A673 (cell line): Measurements from ENCODE around the gene TUBA3E. TPM values are rescaled to one million over a fixed set of nuclear protein-coding genes. Genes with fewer than 3 reads are reported as not detected.
"Not testable (repeated sequence)": the region's sequence is repeated elsewhere in the genome, so short reads cannot be mapped to it uniquely, and the experiment has no call there.

Source experiments
- BruUV-seq: library from RNA; stranded (reverse); fragments of 400-500 nt; replicated peaks from 2 replicates; lab custom pipeline; 2021; lab: Mats Ljungman, UMichigan
- CTCF ChIA-PET: fragments of 300-600 bp; sonication (Branson Sonifier 250); formaldehyde crosslinking; loops from one replicate; lab custom pipeline; 2022; ENCODE audit warnings: antibody characterized with exemption; lab: Charles Lee
- POLR2A ChIA-PET: fragments of 300-600 bp; sonication (Branson Sonifier 250); formaldehyde crosslinking; loops from one replicate; lab custom pipeline; 2022; ENCODE audit warnings: antibody characterized with exemption; ENCODE audit not compliant: low non-redundant PET; lab: Charles Lee
- DNase-seq: peaks from one replicate; pipeline ENCODE4 v3.0.0-alpha.2; 2015; ENCODE audit warnings: low spot score
- H3K27ac ChIP-seq: fragments of 200-600 bp; sonication (generic); 2 replicates; pipeline ENCODE4 v1.5.1; 2016; ENCODE audit warnings: mixed run types, low read depth, mild to moderate bottlenecking, mixed read lengths, antibody characterized with exemption, low read length; ENCODE audit not compliant: poor library complexity, severe bottlenecking
- H3K27me3 ChIP-seq: fragments of 200-600 bp; sonication (generic); replicated peaks from 2 replicates; pipeline ENCODE4 v1.6.1; 2017; ENCODE audit warnings: mixed run types, low read depth, mild to moderate bottlenecking, mixed read lengths, antibody characterized with exemption, low read length; ENCODE audit not compliant: insufficient read depth, poor library complexity
- H3K36me3 ChIP-seq: fragments of 200-600 bp; sonication (generic); 2 replicates; pipeline ENCODE4 v1.6.1; 2016; ENCODE audit warnings: mixed run types, mild to moderate bottlenecking, mixed read lengths, antibody characterized with exemption, low read length; ENCODE audit not compliant: insufficient read depth, poor library complexity, severe bottlenecking
- H3K4me1 ChIP-seq: fragments of 200-600 bp; sonication (generic); 2 replicates; pipeline ENCODE4 v1.6.1; 2017; ENCODE audit warnings: mixed run types, mild to moderate bottlenecking, mixed read lengths, antibody characterized with exemption, low read length; ENCODE audit not compliant: insufficient read depth, poor library complexity, severe bottlenecking
- H3K4me3 ChIP-seq: fragments of 200-600 bp; sonication (generic); 2 replicates; pipeline ENCODE4 v1.5.1; 2016; ENCODE audit warnings: low read depth, mixed run types, mild to moderate bottlenecking, mixed read lengths, low read length; ENCODE audit not compliant: poor library complexity, severe bottlenecking
- H3K9me3 ChIP-seq: fragments of 200-600 bp; sonication (generic); 2 replicates; pipeline ENCODE4 v1.6.1; 2016; ENCODE audit warnings: mixed run types, low read depth, mild to moderate bottlenecking, mixed read lengths, antibody characterized with exemption, low read length; ENCODE audit not compliant: poor library complexity, severe bottlenecking
- EZH2 ChIP-seq: fragments of 200-600 bp; sonication (generic); IDR thresholded peaks from 2 replicates; pipeline ENCODE4 v1.6.1; 2017; ENCODE audit warnings: borderline replicate concordance, low read depth, mild to moderate bottlenecking, mixed read lengths, antibody characterized with exemption, low read length; ENCODE audit not compliant: poor library complexity, severe bottlenecking
- intact Hi-C: fragments of 100-400 bp; cut with micrococcal nuclease; formaldehyde crosslinking; loops from one replicate; pipeline ENCODE4 v1.10.0; 2022; ENCODE audit not compliant: unreplicated experiment
- total RNA-seq: library from RNA; stranded (reverse); gene quantifications from 2 replicates; pipeline ENCODE4 v1.2.3, GENCODE V29; 2021
- TF ChIP-seq, protein P1 (sequence below): fragments of 300-800, 200-600 bp; sonication (generic); conservative IDR thresholded peaks from 2 replicates; pipeline ENCODE4 v1.5.1; 2017; ENCODE audit warnings: low read depth, mild to moderate bottlenecking, antibody characterized with exemption, low read length, moderate library complexity, mixed read lengths

TUBA3E gene
- total RNA-seq, 1 experiment from 2014 or later: not detected

DNA sequence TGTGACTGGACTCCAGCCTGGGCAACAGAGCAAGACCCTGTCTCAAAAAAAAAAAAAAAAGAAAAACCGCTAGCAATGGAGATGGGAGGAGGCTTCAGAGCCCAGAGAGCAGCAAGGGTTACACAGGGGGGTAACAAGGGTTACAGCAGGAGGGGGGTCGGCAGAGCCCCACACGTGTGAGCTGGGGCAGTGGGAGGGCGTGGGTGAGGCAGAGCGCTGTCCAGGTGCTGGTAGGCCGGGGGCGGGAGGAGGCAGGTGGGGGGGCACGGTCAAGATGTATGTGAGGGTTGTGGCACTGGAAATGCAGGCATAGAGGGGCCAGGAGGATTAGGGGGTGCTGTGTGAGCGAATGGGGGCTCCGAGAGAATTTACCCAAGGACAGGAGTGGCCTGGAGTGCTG lies 12.8 kb downstream of the TUBA3E start:
- H3K27ac ChIP-seq: no peak overlapping the region
- no peak overlapping the region for H3K4me3 ChIP-seq
- no peaks in the 10 kb centered on the region for H3K4me1 ChIP-seq
- no TSS peak for BruUV-seq
- ChIA-PET CTCF (no interaction called here), POLR2A (interaction anchor here (0.6 kb wide), 1 partner anchor 1304 kb away, joined by 5 read pairs; no protein-coding TSS in a partner anchor)
- no peaks in the 10 kb centered on the region for H3K27me3 ChIP-seq
- intact Hi-C loops: no loop called here
- no peak for DNase-seq
- peaks cover 10% of the 10 kb centered on the region for H3K36me3 ChIP-seq
- TF ChIP-seq EZH2: no peak
- TF ChIP-seq, protein P1, sequence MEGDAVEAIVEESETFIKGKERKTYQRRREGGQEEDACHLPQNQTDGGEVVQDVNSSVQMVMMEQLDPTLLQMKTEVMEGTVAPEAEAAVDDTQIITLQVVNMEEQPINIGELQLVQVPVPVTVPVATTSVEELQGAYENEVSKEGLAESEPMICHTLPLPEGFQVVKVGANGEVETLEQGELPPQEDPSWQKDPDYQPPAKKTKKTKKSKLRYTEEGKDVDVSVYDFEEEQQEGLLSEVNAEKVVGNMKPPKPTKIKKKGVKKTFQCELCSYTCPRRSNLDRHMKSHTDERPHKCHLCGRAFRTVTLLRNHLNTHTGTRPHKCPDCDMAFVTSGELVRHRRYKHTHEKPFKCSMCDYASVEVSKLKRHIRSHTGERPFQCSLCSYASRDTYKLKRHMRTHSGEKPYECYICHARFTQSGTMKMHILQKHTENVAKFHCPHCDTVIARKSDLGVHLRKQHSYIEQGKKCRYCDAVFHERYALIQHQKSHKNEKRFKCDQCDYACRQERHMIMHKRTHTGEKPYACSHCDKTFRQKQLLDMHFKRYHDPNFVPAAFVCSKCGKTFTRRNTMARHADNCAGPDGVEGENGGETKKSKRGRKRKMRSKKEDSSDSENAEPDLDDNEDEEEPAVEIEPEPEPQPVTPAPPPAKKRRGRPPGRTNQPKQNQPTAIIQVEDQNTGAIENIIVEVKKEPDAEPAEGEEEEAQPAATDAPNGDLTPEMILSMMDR: no peak
- H3K9me3 ChIP-seq: no peaks in the 10 kb centered on the region

DNA sequence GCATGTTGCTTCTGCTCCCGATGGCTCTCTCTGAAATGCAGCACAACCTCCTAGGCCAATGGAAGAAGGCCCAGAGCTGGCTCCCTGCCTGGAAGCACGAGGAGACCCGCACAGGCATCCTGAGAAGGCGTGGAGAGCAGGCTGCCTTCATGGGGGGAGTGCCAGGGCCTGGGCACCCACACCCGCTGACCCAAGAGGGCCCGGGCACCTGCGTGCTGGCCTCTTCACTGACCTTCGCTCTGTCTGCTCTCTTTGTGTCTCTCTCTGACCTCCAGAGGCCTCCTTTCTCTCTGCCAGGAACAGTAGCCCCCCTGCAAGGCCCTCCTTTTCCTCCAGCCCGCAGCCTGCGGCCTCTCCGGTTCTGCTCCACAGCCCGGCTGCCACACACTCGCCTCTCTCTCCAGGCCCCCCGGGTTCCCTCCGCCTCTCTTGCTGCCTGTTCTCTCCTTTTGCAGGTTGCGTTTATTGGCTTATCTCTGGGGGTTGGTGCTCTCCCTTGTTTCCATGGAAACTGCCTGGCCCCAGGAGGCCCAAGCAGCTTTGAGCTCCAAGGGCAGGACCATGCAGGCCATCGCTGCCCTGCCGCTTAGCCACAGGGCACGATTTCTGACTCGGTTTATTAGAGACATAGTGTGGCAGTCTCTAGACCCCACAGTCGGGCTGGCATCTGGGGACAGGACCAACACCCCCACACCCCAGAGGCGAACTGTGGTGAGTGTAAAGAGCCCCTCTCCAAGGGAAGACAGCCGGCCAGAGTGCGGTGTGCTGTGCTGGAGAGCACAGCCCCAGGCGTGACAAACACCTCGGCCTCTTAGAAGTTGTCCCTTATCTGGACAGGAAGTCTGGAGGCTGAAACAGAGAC lies 14.5 kb downstream of the TUBA3E start:
- H3K27ac ChIP-seq: peak overlapping the region; percentile 94
- peak overlapping the region; percentile 93 for H3K4me3 ChIP-seq
- no peak for TF ChIP-seq EZH2
- TF ChIP-seq, protein P1: no peak
- CTCF ChIA-PET: no interaction called here
- POLR2A ChIA-PET: no interaction called here
- no peaks in the 10 kb centered on the region for H3K4me1 ChIP-seq
- peaks cover 10% of the 10 kb centered on the region for H3K36me3 ChIP-seq
- no peaks in the 10 kb centered on the region for H3K9me3 ChIP-seq
- no peaks in the 10 kb centered on the region for H3K27me3 ChIP-seq
- peak; percentile 15 for DNase-seq
- intact Hi-C loops: no loop called here
- BruUV-seq: no TSS peak

DNA sequence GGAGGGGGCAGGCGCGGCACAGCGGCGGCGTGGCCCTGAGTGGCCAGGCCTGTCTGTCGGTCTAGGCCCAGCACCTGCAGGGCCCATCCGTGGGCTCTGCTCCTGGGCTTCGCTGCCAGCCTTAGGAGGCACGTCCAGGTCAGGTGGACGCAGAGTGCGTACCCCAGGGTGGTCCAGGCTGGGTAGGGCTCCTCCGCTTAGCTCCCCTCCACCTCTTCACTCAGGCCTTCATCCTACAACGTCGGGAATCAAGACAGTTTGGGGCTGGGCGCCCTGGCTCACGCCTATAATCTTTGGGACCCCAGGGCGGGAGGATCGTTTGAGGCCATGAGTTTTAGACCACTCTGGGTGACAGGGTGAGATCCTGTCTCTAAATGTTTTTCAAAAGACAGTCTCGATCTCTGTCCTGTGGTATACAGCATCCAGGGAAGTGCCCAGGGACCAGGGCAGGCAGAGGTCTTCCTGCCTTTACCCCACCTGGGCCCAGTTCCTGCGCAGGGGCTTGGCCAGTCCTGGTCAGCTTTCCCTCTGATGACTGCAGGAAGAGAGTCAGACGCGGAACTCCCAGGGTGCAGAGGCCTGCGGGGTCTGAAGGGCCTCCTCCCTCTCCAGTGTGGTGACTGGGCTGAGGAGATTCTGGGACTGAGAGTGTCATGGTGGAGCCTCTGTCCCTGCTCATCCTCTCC lies 15.3 kb downstream of the TUBA3E start:
- POLR2A ChIA-PET, BruUV-seq, intact Hi-C loops: not testable (repeated sequence)

More for the DNA sequence above, 15.3 kb downstream of the TUBA3E start:
- CTCF ChIA-PET, DNase-seq, H3K4me1 ChIP-seq, H3K9me3 ChIP-seq, H3K27me3 ChIP-seq: not testable (repeated sequence)
- Histone ChIP-seq H3K4me3 (peak overlapping the region; percentile 93), H3K36me3 (peaks cover 10% of the 10 kb centered on the region), H3K27ac (peak overlapping the region; percentile 94)
